B cell (primary cell): Measurements from ENCODE around the gene SMIM22. TPM values are rescaled to one million over a fixed set of nuclear protein-coding genes. Genes with fewer than 3 reads are reported as not detected.

Source experiments
- ATAC-seq: fragments of 200-7000 bp; cut with Tn5 transposase; one replicate; pipeline ENCODE4 v1.10.0; 2021; ENCODE audit warnings: low read depth, mild to moderate bottlenecking, moderate number of reproducible peaks, moderate library complexity
- CTCF ChIA-PET: fragments of 350-600 bp; sonication (Branson Sonifier 250); formaldehyde crosslinking; loops from one replicate; lab custom pipeline; 2021; ENCODE audit warnings: antibody characterized with exemption, inconsistent platforms; lab: Charles Lee
- POLR2A ChIA-PET: fragments of 350-600 bp; sonication (Branson Sonifier 250); formaldehyde crosslinking; loops from one replicate; lab custom pipeline; 2021; ENCODE audit warnings: antibody characterized with exemption; lab: Charles Lee
- DNase-seq: peaks from one replicate; pipeline ENCODE4 v3.0.0; 2013
- H2AFZ ChIP-seq: 2 replicates; pipeline ENCODE4 v1.6.1; 2012; ENCODE audit warnings: mild to moderate bottlenecking, low read depth, low read length; ENCODE audit not compliant: insufficient read depth, poor library complexity, severe bottlenecking
- H3K27ac ChIP-seq, 2 donors: 1 replicate in 1 of 2; 2 replicates in 1 of 2; pipeline ENCODE4 v1.5.1; 2012 to 2013; ENCODE audit warnings: low read length in 2 of 2, mild to moderate bottlenecking in 2 of 2, moderate library complexity in 1 of 2
- H3K27me3 ChIP-seq, 4 experiments: fragments of 200-600 bp in 1 of 4; sonication (generic) in 1 of 4; replicated peaks in 1 of 4; 1 replicate in 2 of 4; 2 replicates in 2 of 4; pipeline versions ENCODE4 v1.6.1 to v1.7.0; 2013 to 2016; ENCODE audit warnings: low read length in 3 of 4, mild to moderate bottlenecking in 2 of 4, mixed read lengths in 1 of 4, moderate library complexity in 1 of 4; ENCODE audit not compliant: insufficient read depth in 4 of 4, control insufficient read depth in 3 of 4; ENCODE audit errors: control extremely low read depth in 1 of 4
- H3K36me3 ChIP-seq, 2 experiments: replicated peaks in 1 of 2; 1 replicate in 1 of 2; 2 replicates in 1 of 2; pipeline versions ENCODE4 v1.6.1 to v1.7.1; 2013; ENCODE audit warnings: low read length in 1 of 2; ENCODE audit not compliant: insufficient read depth in 2 of 2, control insufficient read depth in 1 of 2; ENCODE audit errors: control extremely low read depth in 1 of 2, extremely low read depth in 1 of 2
- H3K4me1 ChIP-seq, 2 donors: fragments of 200-600 bp in 1 of 2; sonication (generic) in 1 of 2; 1 replicate in 1 of 2; 2 replicates in 1 of 2; pipeline versions ENCODE4 v1.5.1 to v1.6.1; 2013 to 2017; ENCODE audit warnings: low read length in 2 of 2; ENCODE audit not compliant: control insufficient read depth in 2 of 2, insufficient read depth in 2 of 2
- H3K4me2 ChIP-seq: replicated peaks from 2 replicates; pipeline ENCODE3; 2012; ENCODE audit warnings: mild to moderate bottlenecking, low read depth, low read length; ENCODE audit not compliant: poor library complexity, severe bottlenecking
- H3K4me3 ChIP-seq, 5 experiments: fragments of 200-600 bp in 1 of 5; sonication (generic) in 1 of 5; 1 replicate in 3 of 5; 2 replicates in 2 of 5; pipeline versions ENCODE4 v1.5.1 to v1.7.0; 2011 to 2016; ENCODE audit warnings: low read length in 4 of 5, mild to moderate bottlenecking in 4 of 5, low read depth in 2 of 5, control low read depth in 1 of 5, moderate library complexity in 1 of 5; ENCODE audit not compliant: insufficient read depth in 1 of 5; ENCODE audit errors: control extremely low read depth in 1 of 5, extremely low read depth in 1 of 5
- H3K79me2 ChIP-seq: fragments of 200-600 bp; sonication (generic); one replicate; pipeline ENCODE4 v1.6.0; 2016; ENCODE audit warnings: low read length; ENCODE audit not compliant: control insufficient read depth, insufficient read depth
- H3K9ac ChIP-seq: fragments of 200-600 bp; sonication (generic); 2 replicates; pipeline ENCODE4 v1.6.1; 2017; ENCODE audit warnings: mild to moderate bottlenecking, low read length, moderate library complexity
- H3K9me3 ChIP-seq, 3 donors: one replicate each; pipeline versions ENCODE4 v1.6.1 to v1.7.1; 2013; ENCODE audit warnings: low read length in 2 of 3; ENCODE audit not compliant: control insufficient read depth in 2 of 3, insufficient read depth in 1 of 3; ENCODE audit errors: control extremely low read depth in 1 of 3
- H4K20me1 ChIP-seq: 2 replicates; pipeline ENCODE4 v1.6.0; 2012; ENCODE audit warnings: mild to moderate bottlenecking, low read length; ENCODE audit not compliant: insufficient read depth, control insufficient read depth, poor library complexity, severe bottlenecking
- H3K27ac Mint-ChIP-seq: one replicate; pipeline ENCODE4 v1.8.0; 2021; ENCODE audit warnings: mixed read lengths
- H3K27me3 Mint-ChIP-seq: one replicate; pipeline ENCODE4 v1.8.0; 2021; ENCODE audit warnings: mixed read lengths
- H3K4me1 Mint-ChIP-seq: one replicate; pipeline ENCODE4 v1.8.0; 2021; ENCODE audit warnings: mixed read lengths
- H3K4me3 Mint-ChIP-seq: one replicate; pipeline ENCODE4 v1.8.0; 2021; ENCODE audit warnings: mixed read lengths
- H3K9me3 Mint-ChIP-seq: one replicate; pipeline ENCODE4 v1.8.0; 2022; ENCODE audit warnings: mixed read lengths; ENCODE audit not compliant: insufficient read depth
- CTCF ChIP-seq: fragments of 200-600 bp; IDR thresholded peaks from one replicate; pipeline ENCODE4 v1.8.0; 2022; ENCODE audit warnings: antibody characterized with exemption, mild to moderate bottlenecking
- EZH2 ChIP-seq: IDR thresholded peaks from 2 replicates; pipeline ENCODE4 v1.6.1; 2012; ENCODE audit warnings: borderline replicate concordance, low read depth, mild to moderate bottlenecking, moderate library complexity, low read length; ENCODE audit not compliant: insufficient read depth, poor library complexity, severe bottlenecking
- WGBS: methylation state at CpG from one replicate; pipeline ENCODE4 v1.1.5; 2013; ENCODE audit warnings: missing lambda C conversion rate; ENCODE audit not compliant: insufficient coverage; 5-methylcytosine and 5-hydroxymethylcytosine counted together
- intact Hi-C: fragments of 100-400 bp; cut with micrococcal nuclease; formaldehyde crosslinking; loops from one replicate; pipeline ENCODE4 v1.10.0; 2022
- polyA plus RNA-seq: library from polyadenylated mRNA; depleted of rRNA; stranded (reverse); fragments of >200 nt; gene quantifications from 2 replicates; pipeline ENCODE4 v1.2.3, GENCODE V29; 2012
- total RNA-seq, 2 donors: library from RNA; stranded (reverse); fragments of 120-200 nt in 1 of 2; gene quantifications; 1 replicate in 1 of 2; 2 replicates in 1 of 2; pipeline versions ENCODE4 v1.2.3 to v1.2.4, GENCODE V29; 2013 to 2022

The SMIM22 gene
- total and polyA plus RNA-seq, 2 donors (not counting 1 experiment from before 2014, with no cell fraction given), result not detected

DNA sequence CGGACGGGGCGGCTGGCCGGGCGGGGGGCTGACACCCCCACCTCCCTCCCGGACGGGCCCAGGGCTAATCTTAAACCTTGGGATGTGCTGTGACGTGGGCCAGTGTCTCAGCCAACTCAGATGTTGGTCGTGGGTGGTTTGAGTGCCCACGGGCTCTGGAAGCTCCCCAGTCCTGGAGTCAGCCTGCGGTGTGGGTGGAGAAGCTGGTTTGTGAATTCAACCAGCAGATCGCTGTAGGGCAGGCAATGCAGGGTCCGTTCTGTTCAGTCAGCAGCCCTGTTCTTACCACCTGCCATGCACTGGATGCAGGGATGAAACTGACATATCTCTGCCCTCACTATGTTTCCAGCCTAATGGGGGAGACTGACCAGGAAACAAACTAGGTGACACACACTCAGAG is 20.2 kb upstream of the SMIM22 start:
- no peaks in the 10 kb centered on the region for H3K4me1 ChIP-seq
- no peaks in the 10 kb centered on the region for H3K4me1 Mint-ChIP-seq
- H4K20me1 ChIP-seq, result no peaks in the 10 kb centered on the region
- H3K27ac Mint-ChIP-seq, result no peak overlapping the region
- intact Hi-C loops, result no loop called here
- H3K9ac ChIP-seq, result no peak overlapping the region
- no peaks in the 10 kb centered on the region for H3K9me3 Mint-ChIP-seq
- 93% methylated on average over 11 of the region's 13 CpGs for WGBS
- H2AFZ ChIP-seq, result no peak overlapping the region
- no peak overlapping the region for H3K4me3 Mint-ChIP-seq
- TF ChIP-seq CTCF (no peak), EZH2 (no peak)
- H3K4me3 ChIP-seq, result no peak overlapping the region
- no peaks in the 10 kb centered on the region for H3K27me3 ChIP-seq
- no peaks in the 10 kb centered on the region for H3K79me2 ChIP-seq
- DNase-seq, result no peak
- no peaks in the 10 kb centered on the region for H3K36me3 ChIP-seq
- ATAC-seq, result no peak
- H3K27me3 Mint-ChIP-seq, result no peaks in the 10 kb centered on the region
- ChIA-PET POLR2A (no interaction called here), CTCF (no interaction called here)
- no peak overlapping the region for H3K27ac ChIP-seq
- H3K9me3 ChIP-seq, result no peaks in the 10 kb centered on the region
- H3K4me2 ChIP-seq, result no peak overlapping the region

DNA sequence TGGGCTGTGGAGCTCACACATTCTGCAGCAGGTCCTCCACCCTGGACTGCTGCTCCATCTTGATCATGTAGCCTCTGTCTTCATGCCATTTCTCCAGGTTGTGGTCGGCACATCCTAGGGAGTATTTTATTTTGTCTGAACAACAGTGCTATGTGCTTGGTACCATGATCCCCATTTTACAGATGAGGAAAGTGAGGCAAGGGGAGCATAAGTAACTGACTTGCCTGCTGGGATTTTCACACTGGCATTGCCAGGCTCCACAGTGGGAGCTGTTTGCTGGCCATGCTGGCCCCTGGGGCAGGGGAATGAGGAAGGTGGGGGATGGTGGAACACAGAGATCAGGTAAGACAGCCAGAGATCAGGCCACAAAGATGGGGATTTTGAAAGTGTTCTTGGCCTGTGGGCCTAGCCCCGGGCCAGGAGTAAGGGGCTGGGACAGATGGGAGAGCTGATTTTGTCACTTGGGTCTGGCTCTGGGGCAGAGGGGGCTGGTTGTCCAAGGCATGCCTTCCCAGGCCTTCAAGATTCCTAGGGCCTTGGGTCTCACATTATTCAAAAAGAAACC is 18.9 kb upstream of the SMIM22 start:
- CTCF ChIA-PET, result no interaction called here
- intact Hi-C loops, result no loop called here

More for the DNA sequence above, 18.9 kb upstream of the SMIM22 start:
- Histone ChIP-seq H3K9ac (no peak overlapping the region), H3K27ac (no peak overlapping the region), H2AFZ (no peak overlapping the region), H3K4me1 (no peaks in the 10 kb centered on the region), H3K4me3 (no peak overlapping the region), H3K27me3 (no peaks in the 10 kb centered on the region), H3K9me3 (no peaks in the 10 kb centered on the region), H3K36me3 (no peaks in the 10 kb centered on the region), H4K20me1 (no peaks in the 10 kb centered on the region), H3K4me2 (no peak overlapping the region), H3K79me2 (no peaks in the 10 kb centered on the region)
- Mint-ChIP-seq H3K4me1 (no peaks in the 10 kb centered on the region), H3K4me3 (no peak overlapping the region), H3K9me3 (no peaks in the 10 kb centered on the region), H3K27me3 (no peaks in the 10 kb centered on the region), H3K27ac (no peak overlapping the region)
- WGBS, result 96% methylated on average over 2 of the region's 2 CpGs
- POLR2A ChIA-PET, result no interaction called here
- DNase-seq, result no peak
- TF ChIP-seq EZH2, result no peak
- no peak for TF ChIP-seq CTCF
- ATAC-seq, result no peak
